Measurements from ENCODE around the gene CNTNAP5.

DNA sequence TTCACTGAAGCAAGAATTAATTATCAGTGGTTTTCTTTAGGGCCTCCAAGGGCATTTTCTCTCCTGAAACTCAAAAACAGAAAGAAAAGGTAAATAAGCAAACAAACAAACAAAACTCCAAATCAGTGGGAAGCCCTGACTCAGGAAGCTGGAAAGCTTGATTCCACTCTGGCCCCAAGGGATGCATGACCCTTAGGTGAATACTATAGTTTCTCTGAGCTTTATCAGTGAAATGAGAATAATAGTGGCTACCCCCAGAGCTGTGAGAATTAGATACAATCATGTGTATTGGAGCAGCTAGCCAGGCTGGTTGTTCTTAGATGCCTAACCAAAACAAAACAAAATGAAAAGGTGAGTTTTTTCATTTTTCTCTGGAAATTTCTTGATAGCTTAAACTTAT, 585.1 kb downstream of the CNTNAP5 start:
- TF ChIP-seq, protein P1, sequence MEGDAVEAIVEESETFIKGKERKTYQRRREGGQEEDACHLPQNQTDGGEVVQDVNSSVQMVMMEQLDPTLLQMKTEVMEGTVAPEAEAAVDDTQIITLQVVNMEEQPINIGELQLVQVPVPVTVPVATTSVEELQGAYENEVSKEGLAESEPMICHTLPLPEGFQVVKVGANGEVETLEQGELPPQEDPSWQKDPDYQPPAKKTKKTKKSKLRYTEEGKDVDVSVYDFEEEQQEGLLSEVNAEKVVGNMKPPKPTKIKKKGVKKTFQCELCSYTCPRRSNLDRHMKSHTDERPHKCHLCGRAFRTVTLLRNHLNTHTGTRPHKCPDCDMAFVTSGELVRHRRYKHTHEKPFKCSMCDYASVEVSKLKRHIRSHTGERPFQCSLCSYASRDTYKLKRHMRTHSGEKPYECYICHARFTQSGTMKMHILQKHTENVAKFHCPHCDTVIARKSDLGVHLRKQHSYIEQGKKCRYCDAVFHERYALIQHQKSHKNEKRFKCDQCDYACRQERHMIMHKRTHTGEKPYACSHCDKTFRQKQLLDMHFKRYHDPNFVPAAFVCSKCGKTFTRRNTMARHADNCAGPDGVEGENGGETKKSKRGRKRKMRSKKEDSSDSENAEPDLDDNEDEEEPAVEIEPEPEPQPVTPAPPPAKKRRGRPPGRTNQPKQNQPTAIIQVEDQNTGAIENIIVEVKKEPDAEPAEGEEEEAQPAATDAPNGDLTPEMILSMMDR (conservative IDR thresholded peaks at IDR 0.05; ENCODE audit: low read depth, low read length), result no peak
- no peak for TF ChIP-seq EZH2 (IDR thresholded peaks at IDR 0.05; ENCODE audit: borderline replicate concordance, low read depth, low read length, poor library complexity, severe bottlenecking)
